OCI-LY1 (cell line): Measurements from ENCODE around the gene RNPC3.

Experiments used
- EZH2 ChIP-seq: fragments of 200-600 bp; sonication (generic), shearing (Covaris generic); IDR thresholded peaks from 2 replicates; pipeline ENCODE4 v1.8.0; 2017; ENCODE audit warnings: borderline replicate concordance, mixed run types, mild to moderate bottlenecking, antibody characterized with exemption, low read length, moderate library complexity, mixed read lengths
- TF ChIP-seq, protein P1 (sequence below): fragments of 200-600 bp; sonication (generic), shearing (Covaris generic); IDR thresholded peaks from 2 replicates; pipeline ENCODE4 v1.5.1; 2017; ENCODE audit warnings: mild to moderate bottlenecking, antibody characterized with exemption, low read length, moderate library complexity, mixed read lengths

DNA sequence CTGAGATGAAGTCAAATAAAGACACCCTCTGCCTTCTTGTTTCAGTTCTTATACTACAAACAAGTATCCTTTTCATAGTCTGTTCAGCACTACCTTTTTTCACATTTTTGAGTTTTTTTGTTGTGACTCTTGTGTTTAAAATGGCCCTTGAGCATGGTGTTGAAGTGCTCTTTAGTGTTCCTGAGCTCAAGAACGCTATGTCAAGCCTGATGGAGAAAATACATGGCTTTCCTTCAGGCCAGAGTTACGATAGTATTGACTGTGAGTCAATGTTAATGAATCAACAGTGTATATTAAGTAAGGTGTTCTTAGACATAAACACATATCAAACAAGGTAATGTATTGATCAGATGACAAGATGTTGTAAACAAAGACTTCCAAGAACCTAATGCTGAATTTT, 12.7 kb downstream of the RNPC3 start:
- TF ChIP-seq EZH2: no peak
- TF ChIP-seq, protein P1, sequence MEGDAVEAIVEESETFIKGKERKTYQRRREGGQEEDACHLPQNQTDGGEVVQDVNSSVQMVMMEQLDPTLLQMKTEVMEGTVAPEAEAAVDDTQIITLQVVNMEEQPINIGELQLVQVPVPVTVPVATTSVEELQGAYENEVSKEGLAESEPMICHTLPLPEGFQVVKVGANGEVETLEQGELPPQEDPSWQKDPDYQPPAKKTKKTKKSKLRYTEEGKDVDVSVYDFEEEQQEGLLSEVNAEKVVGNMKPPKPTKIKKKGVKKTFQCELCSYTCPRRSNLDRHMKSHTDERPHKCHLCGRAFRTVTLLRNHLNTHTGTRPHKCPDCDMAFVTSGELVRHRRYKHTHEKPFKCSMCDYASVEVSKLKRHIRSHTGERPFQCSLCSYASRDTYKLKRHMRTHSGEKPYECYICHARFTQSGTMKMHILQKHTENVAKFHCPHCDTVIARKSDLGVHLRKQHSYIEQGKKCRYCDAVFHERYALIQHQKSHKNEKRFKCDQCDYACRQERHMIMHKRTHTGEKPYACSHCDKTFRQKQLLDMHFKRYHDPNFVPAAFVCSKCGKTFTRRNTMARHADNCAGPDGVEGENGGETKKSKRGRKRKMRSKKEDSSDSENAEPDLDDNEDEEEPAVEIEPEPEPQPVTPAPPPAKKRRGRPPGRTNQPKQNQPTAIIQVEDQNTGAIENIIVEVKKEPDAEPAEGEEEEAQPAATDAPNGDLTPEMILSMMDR: no peak
